HEK293 (cell line): ENCODE measurements around the gene SLC2A9.

Experiments
- CTCF ChIA-PET: fragments of 350-600 bp; formaldehyde crosslinking; extraction: SDS; loops from one replicate; lab custom pipeline; 2021; ENCODE audit warnings: antibody characterized with exemption; lab: Yijun Ruan, JAX
- POLR2A ChIA-PET: fragments of 300-600 bp; formaldehyde crosslinking; extraction: SDS; loops from one replicate; lab custom pipeline; 2020; ENCODE audit warnings: antibody characterized with exemption, inconsistent platforms; lab: Yijun Ruan, JAX
- H3K27ac ChIP-seq: fragments of 200-500 bp; sonication (Bioruptor generic); 2 replicates; pipeline ENCODE4 v1.5.1; 2014; ENCODE audit warnings: low read depth, low read length, control low read depth, inconsistent platforms; ENCODE audit errors: extremely low read depth
- H3K36me3 ChIP-seq, 2 experiments: fragments of 200-500 bp in 1 of 2; sonication (Bioruptor generic) in 1 of 2; 1 replicate in 1 of 2; 2 replicates in 1 of 2; pipeline ENCODE4 v1.5.1; 2014 to 2017; ENCODE audit warnings: inconsistent platforms in 2 of 2, low read length in 2 of 2; ENCODE audit not compliant: control insufficient read depth in 2 of 2, insufficient read depth in 1 of 2
- H3K4me1 ChIP-seq: fragments of 200-500 bp; sonication (Bioruptor generic); 2 replicates; pipeline ENCODE4 v1.5.1; 2014; ENCODE audit warnings: mild to moderate bottlenecking, low read length, inconsistent platforms; ENCODE audit not compliant: control insufficient read depth, insufficient read depth
- H3K4me3 ChIP-seq: 2 replicates; pipeline ENCODE4 v1.5.1; 2011; ENCODE audit warnings: low read depth, mild to moderate bottlenecking, control low read depth, low read length, moderate library complexity
- H3K9me3 ChIP-seq: fragments of 200-500 bp; sonication (Bioruptor generic); 2 replicates; pipeline ENCODE4 v1.5.1; 2014; ENCODE audit warnings: low read depth, low read length, inconsistent platforms; ENCODE audit not compliant: control insufficient read depth, insufficient read depth
- GFI1B ChIP-seq: fragments of 450-650 bp; formaldehyde crosslinking; IDR thresholded peaks from 2 replicates; pipeline ENCODE4 v1.5.1; 2016; ENCODE audit warnings: missing biosample characterization, missing genetic modification characterization
- GLIS2 ChIP-seq: fragments of 450-650 bp; formaldehyde crosslinking; IDR thresholded peaks from 2 replicates; pipeline ENCODE4 v1.5.1; 2016; ENCODE audit warnings: missing biosample characterization, missing genetic modification characterization
- HOXC10 ChIP-seq: sonication (generic); formaldehyde crosslinking; IDR thresholded peaks from 2 replicates; pipeline ENCODE4 v1.8.1; 2023; ENCODE audit warnings: mild to moderate bottlenecking, missing genetic modification reagents
- KLF10 ChIP-seq: fragments of 450-650 bp; IDR thresholded peaks from 2 replicates; pipeline ENCODE4 v1.5.1; 2018; ENCODE audit warnings: missing biosample characterization, mild to moderate bottlenecking, missing genetic modification characterization
- SETDB1 ChIP-seq: IDR thresholded peaks from one replicate; pipeline ENCODE4 v1.6.1; 2017; ENCODE audit warnings: mild to moderate bottlenecking, low read length, moderate library complexity, mixed read lengths; ENCODE audit not compliant: insufficient read length
- ZBTB8A ChIP-seq: fragments of 450-650 bp; formaldehyde crosslinking; IDR thresholded peaks from 2 replicates; pipeline ENCODE4 v1.5.1; 2016; ENCODE audit warnings: missing biosample characterization, missing genetic modification characterization
- ZEB2 ChIP-seq: fragments of 450-650 bp; formaldehyde crosslinking; IDR thresholded peaks from 2 replicates; pipeline ENCODE4 v1.5.1; 2016; ENCODE audit warnings: missing biosample characterization, missing genetic modification characterization
- ZNF138 ChIP-seq: fragments of 450-650 bp; formaldehyde crosslinking; IDR thresholded peaks from 2 replicates; pipeline ENCODE4 v1.5.1; 2016; ENCODE audit warnings: missing biosample characterization, missing genetic modification characterization, borderline replicate concordance
- ZNF174 ChIP-seq: fragments of 450-650 bp; formaldehyde crosslinking; IDR thresholded peaks from 2 replicates; pipeline ENCODE4 v1.5.0; 2017; ENCODE audit warnings: missing biosample characterization, mild to moderate bottlenecking, missing genetic modification characterization
- ZNF354C ChIP-seq: fragments of 450-650 bp; formaldehyde crosslinking; IDR thresholded peaks from 2 replicates; pipeline ENCODE4 v1.5.1; 2016; ENCODE audit warnings: missing biosample characterization, missing genetic modification characterization, low read depth, borderline replicate concordance
- ZNF600 ChIP-seq: fragments of 450-650 bp; formaldehyde crosslinking; IDR thresholded peaks from 2 replicates; pipeline ENCODE4 v1.5.1; 2016; ENCODE audit warnings: missing biosample characterization, missing genetic modification characterization
- ZNF626 ChIP-seq: fragments of 450-650 bp; sonication (Bioruptor Pico); formaldehyde crosslinking; IDR thresholded peaks from 2 replicates; pipeline ENCODE4 v1.5.1; 2018; ENCODE audit warnings: missing biosample characterization, missing genetic modification characterization, inconsistent platforms
- ZNF777 ChIP-seq: fragments of 450-650 bp; formaldehyde crosslinking; IDR thresholded peaks from 2 replicates; pipeline ENCODE4 v1.5.1; 2017; ENCODE audit warnings: missing biosample characterization, missing genetic modification characterization, borderline replicate concordance
- TF ChIP-seq, protein P1 (sequence below): fragments of 450-650 bp; formaldehyde crosslinking; conservative IDR thresholded peaks from 2 replicates; pipeline ENCODE4 v1.5.1; 2016; ENCODE audit warnings: low read depth, missing biosample characterization, missing genetic modification characterization
- TF ChIP-seq, protein P2 (sequence below): fragments of 450-650 bp; formaldehyde crosslinking; IDR thresholded peaks from 2 replicates; pipeline ENCODE4 v1.5.1; 2016; ENCODE audit warnings: missing biosample characterization, missing genetic modification characterization
- TF ChIP-seq, protein P3 (sequence below): fragments of 450-650 bp; IDR thresholded peaks from 2 replicates; pipeline ENCODE4 v1.5.1; 2018; ENCODE audit warnings: missing biosample characterization, missing genetic modification characterization
- TF ChIP-seq, protein P4 (sequence below): fragments of 450-650 bp; formaldehyde crosslinking; IDR thresholded peaks from 2 replicates; pipeline ENCODE4 v1.5.1; 2016; ENCODE audit warnings: missing biosample characterization, missing genetic modification characterization
- TF ChIP-seq, protein P5 (sequence below): fragments of 450-650 bp; formaldehyde crosslinking; IDR thresholded peaks from 2 replicates; pipeline ENCODE4 v1.5.1; 2016; ENCODE audit warnings: missing biosample characterization, missing genetic modification characterization
- TF ChIP-seq, protein P6 (sequence below): fragments of 450-650 bp; formaldehyde crosslinking; IDR thresholded peaks from 2 replicates; pipeline ENCODE4 v1.5.1; 2017; ENCODE audit warnings: missing biosample characterization, missing genetic modification characterization

Gene SLC2A9

DNA sequence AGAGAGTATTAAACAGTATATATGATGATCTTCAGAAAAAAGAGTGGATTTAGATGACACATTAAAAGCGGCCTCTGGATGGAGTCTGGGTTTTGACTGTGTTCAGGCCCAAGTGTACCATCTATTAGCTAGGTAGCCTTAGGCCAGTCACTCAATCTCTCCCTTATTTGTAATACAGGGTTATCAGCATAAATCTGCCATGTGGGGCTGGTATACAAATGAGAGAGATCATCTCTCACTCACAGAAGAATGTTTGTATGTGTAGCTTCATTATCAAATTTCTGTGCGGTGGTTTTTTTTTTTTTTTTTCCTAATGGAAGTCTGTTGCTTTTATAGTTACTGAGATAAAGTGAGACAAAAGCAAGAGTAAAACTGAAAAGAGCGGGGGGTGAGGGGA, 12.7 kb downstream of the SLC2A9 start:
- no peaks in the 10 kb centered on the region for H3K9me3 ChIP-seq
- TF ChIP-seq, protein P1, sequence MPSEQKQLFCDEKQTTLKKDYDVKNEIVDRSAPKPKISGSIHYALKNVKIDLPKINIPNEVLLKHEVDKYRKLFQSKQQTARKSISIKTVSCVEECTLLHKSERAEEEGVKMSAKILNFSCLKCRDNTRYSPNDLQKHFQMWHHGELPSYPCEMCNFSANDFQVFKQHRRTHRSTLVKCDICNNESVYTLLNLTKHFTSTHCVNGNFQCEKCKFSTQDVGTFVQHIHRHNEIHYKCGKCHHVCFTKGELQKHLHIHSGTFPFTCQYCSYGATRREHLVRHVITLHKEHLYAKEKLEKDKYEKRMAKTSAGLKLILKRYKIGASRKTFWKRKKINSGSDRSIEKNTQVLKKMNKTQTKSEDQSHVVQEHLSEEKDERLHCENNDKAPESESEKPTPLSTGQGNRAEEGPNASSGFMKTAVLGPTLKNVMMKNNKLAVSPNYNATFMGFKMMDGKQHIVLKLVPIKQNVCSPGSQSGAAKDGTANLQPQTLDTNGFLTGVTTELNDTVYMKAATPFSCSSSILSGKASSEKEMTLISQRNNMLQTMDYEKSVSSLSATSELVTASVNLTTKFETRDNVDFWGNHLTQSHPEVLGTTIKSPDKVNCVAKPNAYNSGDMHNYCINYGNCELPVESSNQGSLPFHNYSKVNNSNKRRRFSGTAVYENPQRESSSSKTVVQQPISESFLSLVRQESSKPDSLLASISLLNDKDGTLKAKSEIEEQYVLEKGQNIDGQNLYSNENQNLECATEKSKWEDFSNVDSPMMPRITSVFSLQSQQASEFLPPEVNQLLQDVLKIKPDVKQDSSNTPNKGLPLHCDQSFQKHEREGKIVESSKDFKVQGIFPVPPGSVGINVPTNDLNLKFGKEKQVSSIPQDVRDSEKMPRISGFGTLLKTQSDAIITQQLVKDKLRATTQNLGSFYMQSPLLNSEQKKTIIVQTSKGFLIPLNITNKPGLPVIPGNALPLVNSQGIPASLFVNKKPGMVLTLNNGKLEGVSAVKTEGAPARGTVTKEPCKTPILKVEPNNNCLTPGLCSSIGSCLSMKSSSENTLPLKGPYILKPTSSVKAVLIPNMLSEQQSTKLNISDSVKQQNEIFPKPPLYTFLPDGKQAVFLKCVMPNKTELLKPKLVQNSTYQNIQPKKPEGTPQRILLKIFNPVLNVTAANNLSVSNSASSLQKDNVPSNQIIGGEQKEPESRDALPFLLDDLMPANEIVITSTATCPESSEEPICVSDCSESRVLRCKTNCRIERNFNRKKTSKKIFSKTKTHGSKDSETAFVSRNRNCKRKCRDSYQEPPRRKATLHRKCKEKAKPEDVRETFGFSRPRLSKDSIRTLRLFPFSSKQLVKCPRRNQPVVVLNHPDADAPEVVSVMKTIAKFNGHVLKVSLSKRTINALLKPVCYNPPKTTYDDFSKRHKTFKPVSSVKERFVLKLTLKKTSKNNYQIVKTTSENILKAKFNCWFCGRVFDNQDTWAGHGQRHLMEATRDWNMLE (tag by site-specific recombination), result no peak
- TF ChIP-seq, protein P2, sequence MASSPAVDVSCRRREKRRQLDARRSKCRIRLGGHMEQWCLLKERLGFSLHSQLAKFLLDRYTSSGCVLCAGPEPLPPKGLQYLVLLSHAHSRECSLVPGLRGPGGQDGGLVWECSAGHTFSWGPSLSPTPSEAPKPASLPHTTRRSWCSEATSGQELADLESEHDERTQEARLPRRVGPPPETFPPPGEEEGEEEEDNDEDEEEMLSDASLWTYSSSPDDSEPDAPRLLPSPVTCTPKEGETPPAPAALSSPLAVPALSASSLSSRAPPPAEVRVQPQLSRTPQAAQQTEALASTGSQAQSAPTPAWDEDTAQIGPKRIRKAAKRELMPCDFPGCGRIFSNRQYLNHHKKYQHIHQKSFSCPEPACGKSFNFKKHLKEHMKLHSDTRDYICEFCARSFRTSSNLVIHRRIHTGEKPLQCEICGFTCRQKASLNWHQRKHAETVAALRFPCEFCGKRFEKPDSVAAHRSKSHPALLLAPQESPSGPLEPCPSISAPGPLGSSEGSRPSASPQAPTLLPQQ (tag by site-specific recombination), result no peak
- no peak for TF ChIP-seq ZNF626 (tag by site-specific recombination)
- TF ChIP-seq ZNF138 (tag by site-specific recombination), result no peak
- TF ChIP-seq ZNF174 (tag by site-specific recombination), result no peak
- TF ChIP-seq, protein P3, sequence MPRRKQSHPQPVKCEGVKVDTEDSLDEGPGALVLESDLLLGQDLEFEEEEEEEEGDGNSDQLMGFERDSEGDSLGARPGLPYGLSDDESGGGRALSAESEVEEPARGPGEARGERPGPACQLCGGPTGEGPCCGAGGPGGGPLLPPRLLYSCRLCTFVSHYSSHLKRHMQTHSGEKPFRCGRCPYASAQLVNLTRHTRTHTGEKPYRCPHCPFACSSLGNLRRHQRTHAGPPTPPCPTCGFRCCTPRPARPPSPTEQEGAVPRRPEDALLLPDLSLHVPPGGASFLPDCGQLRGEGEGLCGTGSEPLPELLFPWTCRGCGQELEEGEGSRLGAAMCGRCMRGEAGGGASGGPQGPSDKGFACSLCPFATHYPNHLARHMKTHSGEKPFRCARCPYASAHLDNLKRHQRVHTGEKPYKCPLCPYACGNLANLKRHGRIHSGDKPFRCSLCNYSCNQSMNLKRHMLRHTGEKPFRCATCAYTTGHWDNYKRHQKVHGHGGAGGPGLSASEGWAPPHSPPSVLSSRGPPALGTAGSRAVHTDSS (tag by site-specific recombination), result no peak
- TF ChIP-seq, protein P4, sequence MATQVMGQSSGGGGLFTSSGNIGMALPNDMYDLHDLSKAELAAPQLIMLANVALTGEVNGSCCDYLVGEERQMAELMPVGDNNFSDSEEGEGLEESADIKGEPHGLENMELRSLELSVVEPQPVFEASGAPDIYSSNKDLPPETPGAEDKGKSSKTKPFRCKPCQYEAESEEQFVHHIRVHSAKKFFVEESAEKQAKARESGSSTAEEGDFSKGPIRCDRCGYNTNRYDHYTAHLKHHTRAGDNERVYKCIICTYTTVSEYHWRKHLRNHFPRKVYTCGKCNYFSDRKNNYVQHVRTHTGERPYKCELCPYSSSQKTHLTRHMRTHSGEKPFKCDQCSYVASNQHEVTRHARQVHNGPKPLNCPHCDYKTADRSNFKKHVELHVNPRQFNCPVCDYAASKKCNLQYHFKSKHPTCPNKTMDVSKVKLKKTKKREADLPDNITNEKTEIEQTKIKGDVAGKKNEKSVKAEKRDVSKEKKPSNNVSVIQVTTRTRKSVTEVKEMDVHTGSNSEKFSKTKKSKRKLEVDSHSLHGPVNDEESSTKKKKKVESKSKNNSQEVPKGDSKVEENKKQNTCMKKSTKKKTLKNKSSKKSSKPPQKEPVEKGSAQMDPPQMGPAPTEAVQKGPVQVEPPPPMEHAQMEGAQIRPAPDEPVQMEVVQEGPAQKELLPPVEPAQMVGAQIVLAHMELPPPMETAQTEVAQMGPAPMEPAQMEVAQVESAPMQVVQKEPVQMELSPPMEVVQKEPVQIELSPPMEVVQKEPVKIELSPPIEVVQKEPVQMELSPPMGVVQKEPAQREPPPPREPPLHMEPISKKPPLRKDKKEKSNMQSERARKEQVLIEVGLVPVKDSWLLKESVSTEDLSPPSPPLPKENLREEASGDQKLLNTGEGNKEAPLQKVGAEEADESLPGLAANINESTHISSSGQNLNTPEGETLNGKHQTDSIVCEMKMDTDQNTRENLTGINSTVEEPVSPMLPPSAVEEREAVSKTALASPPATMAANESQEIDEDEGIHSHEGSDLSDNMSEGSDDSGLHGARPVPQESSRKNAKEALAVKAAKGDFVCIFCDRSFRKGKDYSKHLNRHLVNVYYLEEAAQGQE (tag by site-specific recombination), result no peak
- no peak for TF ChIP-seq ZEB2 (tag by site-specific recombination)
- no peak for TF ChIP-seq ZNF600
- no peak for TF ChIP-seq ZNF354C
- H3K27ac ChIP-seq, result no peak overlapping the region
- ChIA-PET CTCF (no interaction called here), POLR2A (no interaction called here)
- no peak overlapping the region for H3K4me3 ChIP-seq
- H3K4me1 ChIP-seq, result no peaks in the 10 kb centered on the region; the same call in 1 of the 2 replicates
- no peaks in the 10 kb centered on the region for H3K36me3 ChIP-seq

DNA sequence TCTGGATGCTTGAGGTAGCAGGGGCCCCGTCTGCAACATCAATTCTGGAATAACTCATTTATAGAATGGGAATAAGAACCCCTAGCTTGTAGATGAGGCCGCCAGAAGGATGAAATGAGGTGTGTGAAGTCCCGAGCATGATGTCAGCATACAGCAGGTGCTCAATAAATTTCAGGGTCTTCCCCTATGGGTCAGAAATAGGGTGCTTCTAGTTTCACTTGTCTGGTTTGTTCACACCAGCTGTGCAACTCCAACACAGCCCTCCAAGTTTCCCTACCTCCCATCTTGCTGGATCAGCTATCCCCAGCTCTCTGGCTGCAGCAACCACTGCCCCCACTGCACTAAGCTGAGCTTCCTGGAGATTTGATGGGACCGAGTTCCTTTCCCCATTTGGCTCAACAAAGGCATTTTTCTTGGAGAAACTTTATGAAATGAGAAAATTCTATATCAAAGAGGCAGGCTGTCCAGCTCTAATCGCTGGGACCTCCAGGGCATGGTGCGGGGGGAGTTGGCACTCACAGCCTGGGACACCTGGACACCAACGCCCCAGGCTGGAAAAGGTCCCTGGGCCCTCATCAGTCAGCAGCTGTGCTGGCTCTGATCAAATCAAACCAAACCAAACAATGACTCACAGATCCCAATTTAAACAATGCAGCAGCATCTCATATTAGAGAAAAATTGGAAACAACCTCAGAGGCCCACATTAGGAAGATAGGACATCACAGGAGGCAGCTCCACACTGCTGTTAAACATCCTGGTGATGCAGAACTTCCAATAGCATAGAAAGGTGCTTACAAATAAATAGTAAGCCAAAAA, 13.3 kb downstream of the SLC2A9 start:
- H3K27ac ChIP-seq, result no peak overlapping the region
- CTCF ChIA-PET, result no interaction called here
- no peak for TF ChIP-seq GLIS2 (tag by site-specific recombination)
- TF ChIP-seq KLF10 (tag by site-specific recombination), result no peak
- TF ChIP-seq ZNF600, result no peak
- TF ChIP-seq, protein P5, sequence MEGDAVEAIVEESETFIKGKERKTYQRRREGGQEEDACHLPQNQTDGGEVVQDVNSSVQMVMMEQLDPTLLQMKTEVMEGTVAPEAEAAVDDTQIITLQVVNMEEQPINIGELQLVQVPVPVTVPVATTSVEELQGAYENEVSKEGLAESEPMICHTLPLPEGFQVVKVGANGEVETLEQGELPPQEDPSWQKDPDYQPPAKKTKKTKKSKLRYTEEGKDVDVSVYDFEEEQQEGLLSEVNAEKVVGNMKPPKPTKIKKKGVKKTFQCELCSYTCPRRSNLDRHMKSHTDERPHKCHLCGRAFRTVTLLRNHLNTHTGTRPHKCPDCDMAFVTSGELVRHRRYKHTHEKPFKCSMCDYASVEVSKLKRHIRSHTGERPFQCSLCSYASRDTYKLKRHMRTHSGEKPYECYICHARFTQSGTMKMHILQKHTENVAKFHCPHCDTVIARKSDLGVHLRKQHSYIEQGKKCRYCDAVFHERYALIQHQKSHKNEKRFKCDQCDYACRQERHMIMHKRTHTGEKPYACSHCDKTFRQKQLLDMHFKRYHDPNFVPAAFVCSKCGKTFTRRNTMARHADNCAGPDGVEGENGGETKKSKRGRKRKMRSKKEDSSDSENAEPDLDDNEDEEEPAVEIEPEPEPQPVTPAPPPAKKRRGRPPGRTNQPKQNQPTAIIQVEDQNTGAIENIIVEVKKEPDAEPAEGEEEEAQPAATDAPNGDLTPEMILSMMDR (tag by site-specific recombination), result no peak
- TF ChIP-seq HOXC10, result no peak
- no peak for TF ChIP-seq ZNF777
- TF ChIP-seq, protein P6, sequence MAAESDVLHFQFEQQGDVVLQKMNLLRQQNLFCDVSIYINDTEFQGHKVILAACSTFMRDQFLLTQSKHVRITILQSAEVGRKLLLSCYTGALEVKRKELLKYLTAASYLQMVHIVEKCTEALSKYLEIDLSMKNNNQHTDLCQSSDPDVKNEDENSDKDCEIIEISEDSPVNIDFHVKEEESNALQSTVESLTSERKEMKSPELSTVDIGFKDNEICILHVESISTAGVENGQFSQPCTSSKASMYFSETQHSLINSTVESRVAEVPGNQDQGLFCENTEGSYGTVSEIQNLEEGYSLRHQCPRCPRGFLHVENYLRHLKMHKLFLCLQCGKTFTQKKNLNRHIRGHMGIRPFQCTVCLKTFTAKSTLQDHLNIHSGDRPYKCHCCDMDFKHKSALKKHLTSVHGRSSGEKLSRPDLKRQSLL (tag by site-specific recombination), result no peak
- no peak for TF ChIP-seq ZBTB8A (tag by site-specific recombination)
- TF ChIP-seq GFI1B (tag by site-specific recombination), result no peak
- no peak for TF ChIP-seq SETDB1

More for the DNA sequence above, 13.3 kb downstream of the SLC2A9 start:
- Histone ChIP-seq H3K4me3 (no peak overlapping the region), H3K9me3 (no peaks in the 10 kb centered on the region), H3K36me3 (no peaks in the 10 kb centered on the region), H3K4me1 (no peaks in the 10 kb centered on the region; the same call in 1 of the 2 replicates)
- POLR2A ChIA-PET, result no interaction called here
